ENCODE data around the gene BTNL3. TPM values are rescaled to one million over a fixed set of nuclear protein-coding genes. Genes with fewer than 3 reads are reported as not detected.
"Not testable (repeated sequence)": the region's sequence is repeated elsewhere in the genome, so short reads cannot be mapped to it uniquely, and the experiment has no call there.

Gene BTNL3
- total and polyA plus RNA-seq, 4 donors: 6.5 TPM; not detected in 3

- intact Hi-C loops (cut with DNase I); ATAC-seq (ENCODE audit: low FRiP score); H3K4me3 ChIP-seq (ENCODE audit: low read length in 2 of 2); H3K9me3 ChIP-seq (ENCODE audit: control insufficient read depth, low read length); H3K36me3 ChIP-seq (ENCODE audit: control insufficient read depth in 1 of 2, insufficient read depth in 2 of 2, low read length in 1 of 2); H3K27me3 ChIP-seq (ENCODE audit: control insufficient read depth in 1 of 2, insufficient read depth in 2 of 2, low read length in 1 of 2); H3K27ac ChIP-seq (ENCODE audit: low read depth in 1 of 2, low read length in 2 of 2); DNase-seq; H3K4me1 ChIP-seq (ENCODE audit: control insufficient read depth in 1 of 2, insufficient read depth in 2 of 2, low read length in 2 of 2): not testable (repeated sequence)
- WGBS, 2 donors: 89 to 90% methylated on average over 4 of the region's 4 CpGs
Observed at GRCh38 chr5:181010018-181010417, 21.4 kb downstream of the BTNL3 start.

DNA sequence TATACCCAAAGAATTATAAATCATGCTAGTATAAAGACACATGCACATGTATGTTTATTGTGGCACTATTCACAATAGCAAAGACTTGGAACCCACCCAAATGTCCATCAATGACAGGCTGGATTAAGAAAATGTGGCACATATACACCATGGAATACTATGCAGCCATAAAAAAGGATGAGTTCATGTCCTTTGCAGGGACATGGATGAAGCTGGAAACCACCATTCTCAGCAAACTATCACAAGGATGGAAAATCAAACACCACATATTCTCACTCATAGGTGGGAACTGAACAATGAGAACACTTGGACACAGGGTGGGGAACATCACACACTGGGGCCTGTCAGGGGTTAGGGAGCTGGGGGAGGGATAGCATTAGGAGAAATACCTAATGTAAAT lies 26.0 kb downstream of the BTNL3 start:
- H3K27ac ChIP-seq (ENCODE audit: low read depth in 1 of 2, low read length in 2 of 2); H3K27me3 ChIP-seq (ENCODE audit: control insufficient read depth in 1 of 2, insufficient read depth in 2 of 2, low read length in 1 of 2); H3K4me1 ChIP-seq (ENCODE audit: control insufficient read depth in 1 of 2, insufficient read depth in 2 of 2, low read length in 2 of 2); DNase-seq; H3K9me3 ChIP-seq (ENCODE audit: control insufficient read depth, low read length); ATAC-seq (ENCODE audit: low FRiP score); intact Hi-C loops (cut with DNase I); H3K4me3 ChIP-seq (ENCODE audit: low read length in 2 of 2); H3K36me3 ChIP-seq (ENCODE audit: control insufficient read depth in 1 of 2, insufficient read depth in 2 of 2, low read length in 1 of 2): not testable (repeated sequence)

GRCh38 chr5:181017448-181017847 lies 28.8 kb downstream of the BTNL3 start:
- H3K27ac ChIP-seq (ENCODE audit: low read depth in 1 of 2, low read length in 2 of 2); H3K36me3 ChIP-seq (ENCODE audit: control insufficient read depth in 1 of 2, insufficient read depth in 2 of 2, low read length in 1 of 2); intact Hi-C loops (cut with DNase I); H3K4me1 ChIP-seq (ENCODE audit: control insufficient read depth in 1 of 2, insufficient read depth in 2 of 2, low read length in 2 of 2); H3K4me3 ChIP-seq (ENCODE audit: low read length in 2 of 2); ATAC-seq (ENCODE audit: low FRiP score); H3K27me3 ChIP-seq (ENCODE audit: control insufficient read depth in 1 of 2, insufficient read depth in 2 of 2, low read length in 1 of 2); H3K9me3 ChIP-seq (ENCODE audit: control insufficient read depth, low read length); DNase-seq: not testable (repeated sequence)
- 86% methylated on average over 3 of the region's 3 CpGs for WGBS, 2 donors

DNA sequence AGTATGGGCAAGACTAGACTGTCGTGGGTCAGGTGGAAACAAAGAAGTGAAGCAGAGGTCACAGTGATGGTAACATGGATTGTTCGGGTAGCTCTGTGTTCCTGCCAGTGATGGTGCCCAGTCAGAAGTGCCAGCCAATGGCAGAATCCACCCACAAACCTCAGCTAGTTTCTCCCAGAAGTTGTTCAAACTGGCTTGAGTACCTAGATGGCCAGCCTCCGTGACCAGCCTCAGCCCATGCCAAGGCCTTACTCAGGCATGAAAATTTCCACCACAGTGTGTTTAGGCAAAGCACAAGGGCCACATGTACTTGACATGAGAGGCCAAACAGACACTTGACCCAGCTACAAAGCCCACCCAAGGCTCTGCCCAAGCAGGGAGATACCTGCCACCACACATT lies 32.0 kb downstream of the BTNL3 start:
- H3K4me1 ChIP-seq (ENCODE audit: control insufficient read depth in 1 of 2, insufficient read depth in 2 of 2, low read length in 2 of 2): no peaks in the 10 kb centered on the region
- H3K4me3 ChIP-seq (ENCODE audit: low read length in 2 of 2): no peak overlapping the region
- H3K36me3 ChIP-seq (ENCODE audit: control insufficient read depth in 1 of 2, insufficient read depth in 2 of 2, low read length in 1 of 2): no peaks in the 10 kb centered on the region
- H3K9me3 ChIP-seq (ENCODE audit: control insufficient read depth, low read length): peaks cover 15% of the 10 kb centered on the region
- ATAC-seq (ENCODE audit: low FRiP score) (no peak), DNase-seq (no peak)
- H3K27ac ChIP-seq (ENCODE audit: low read depth in 1 of 2, low read length in 2 of 2): no peak overlapping the region
- no peaks in the 10 kb centered on the region for H3K27me3 ChIP-seq (ENCODE audit: control insufficient read depth in 1 of 2, insufficient read depth in 2 of 2, low read length in 1 of 2)
- intact Hi-C loops (cut with DNase I): no loop called here
- WGBS, 2 donors: 77 to 84% methylated on average over 3 of the region's 3 CpGs

GRCh38 chr5:181024245-181025064 lies 35.8 kb downstream of the BTNL3 start:
- WGBS, 2 donors: 41 to 57% methylated on average over 1 of the region's 1 CpG
- Histone ChIP-seq H3K4me1 (ENCODE audit: control insufficient read depth in 1 of 2, insufficient read depth in 2 of 2, low read length in 2 of 2) (no peaks in the 10 kb centered on the region), H3K27me3 (ENCODE audit: control insufficient read depth in 1 of 2, insufficient read depth in 2 of 2, low read length in 1 of 2) (peaks cover 0 to 2% of the 10 kb centered on the region in 2 donors), H3K9me3 (ENCODE audit: control insufficient read depth, low read length) (peaks cover 18% of the 10 kb centered on the region), H3K27ac (ENCODE audit: low read depth in 1 of 2, low read length in 2 of 2) (no peak overlapping the region), H3K4me3 (ENCODE audit: low read length in 2 of 2) (no peak overlapping the region), H3K36me3 (ENCODE audit: control insufficient read depth in 1 of 2, insufficient read depth in 2 of 2, low read length in 1 of 2) (no peaks in the 10 kb centered on the region)
- DNase-seq (peak in 1 of 2 donors; percentile 37), ATAC-seq (ENCODE audit: low FRiP score) (peak; percentile 29)
- intact Hi-C loops (cut with DNase I): no loop called here

GRCh38 chr5:181027452-181028031 lies 38.9 kb downstream of the BTNL3 start:
- Histone ChIP-seq H3K27ac (ENCODE audit: low read depth in 1 of 2, low read length in 2 of 2) (no peak overlapping the region), H3K9me3 (ENCODE audit: control insufficient read depth, low read length) (peaks cover 12% of the 10 kb centered on the region), H3K27me3 (ENCODE audit: control insufficient read depth in 1 of 2, insufficient read depth in 2 of 2, low read length in 1 of 2) (peaks cover 0 to 2% of the 10 kb centered on the region in 2 donors), H3K36me3 (ENCODE audit: control insufficient read depth in 1 of 2, insufficient read depth in 2 of 2, low read length in 1 of 2) (no peaks in the 10 kb centered on the region), H3K4me3 (ENCODE audit: low read length in 2 of 2) (no peak overlapping the region), H3K4me1 (ENCODE audit: control insufficient read depth in 1 of 2, insufficient read depth in 2 of 2, low read length in 2 of 2) (no peaks in the 10 kb centered on the region)
- ATAC-seq (ENCODE audit: low FRiP score) (no peak), DNase-seq (peak in 1 of 2 donors; percentile 44)
- whole genome bisulfite sequencing, 2 donors: 83 to 86% methylated on average over 11 of the region's 11 CpGs
- intact Hi-C loops (cut with DNase I): no loop called here

DNA sequence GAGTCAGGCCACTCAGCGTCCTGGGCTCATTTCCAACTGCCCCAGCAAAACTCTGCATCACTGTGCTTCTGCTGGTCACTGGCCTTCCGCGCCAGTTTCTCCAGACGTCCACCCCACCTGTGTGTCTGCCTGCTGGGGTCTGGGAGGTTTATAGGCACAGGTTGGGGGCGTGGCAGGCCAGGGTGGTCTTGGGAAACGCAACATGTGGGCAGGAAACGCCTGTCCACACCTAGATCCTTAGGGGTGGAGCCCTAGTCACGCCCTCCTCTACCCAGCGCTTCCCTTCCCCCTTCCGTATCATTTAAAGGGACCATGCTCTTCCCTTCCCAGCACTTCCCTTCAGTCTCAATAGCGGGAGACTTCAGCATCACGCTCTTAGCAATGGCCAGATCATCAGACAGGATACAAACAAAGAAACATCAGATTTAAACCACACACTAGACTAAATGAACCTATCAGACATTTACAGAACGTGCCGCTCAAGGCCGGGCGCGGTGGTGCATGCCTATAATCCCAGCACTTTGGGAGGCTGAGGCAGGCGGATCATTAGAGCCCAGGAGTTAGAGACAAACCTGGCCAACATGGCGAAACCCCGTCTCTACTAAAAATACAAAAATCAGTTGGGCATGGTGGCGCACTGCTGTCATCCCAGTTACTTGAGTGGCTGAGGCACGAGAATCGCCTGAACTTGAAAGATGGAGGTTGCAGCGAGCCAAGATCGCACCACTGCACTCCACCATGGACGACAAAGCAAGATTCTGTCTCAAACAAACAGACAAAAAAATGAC lies 39.6 kb downstream of the BTNL3 start:
- ATAC-seq (ENCODE audit: low FRiP score) (no peak), DNase-seq (no peak)

DNA sequence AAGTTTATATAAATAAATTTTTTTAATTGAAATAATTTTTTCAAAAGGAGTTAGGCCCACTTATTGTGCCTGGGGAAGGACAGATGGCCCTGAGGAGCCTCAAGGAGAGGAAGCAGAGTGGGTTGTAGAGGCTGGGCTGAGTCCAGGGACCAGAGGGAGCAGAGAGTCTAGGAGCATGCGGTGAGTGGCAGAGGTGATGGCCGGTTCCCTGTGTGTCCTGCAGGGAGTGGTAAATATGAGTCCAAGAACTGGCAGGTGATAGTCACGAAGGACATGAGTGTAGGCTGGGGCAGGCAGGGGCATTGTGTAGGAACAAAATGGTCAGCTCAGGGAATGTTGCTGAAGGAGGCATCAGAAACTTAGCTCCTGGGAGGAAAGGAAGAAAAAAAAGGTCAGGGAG lies 43.1 kb downstream of the BTNL3 start:
- Histone ChIP-seq H3K9me3 (ENCODE audit: control insufficient read depth, low read length) (peaks cover 3% of the 10 kb centered on the region), H3K4me1 (ENCODE audit: control insufficient read depth in 1 of 2, insufficient read depth in 2 of 2, low read length in 2 of 2) (no peaks in the 10 kb centered on the region), H3K36me3 (ENCODE audit: control insufficient read depth in 1 of 2, insufficient read depth in 2 of 2, low read length in 1 of 2) (no peaks in the 10 kb centered on the region), H3K27me3 (ENCODE audit: control insufficient read depth in 1 of 2, insufficient read depth in 2 of 2, low read length in 1 of 2) (peaks cover 0 to 2% of the 10 kb centered on the region in 2 donors), H3K4me3 (ENCODE audit: low read length in 2 of 2) (no peak overlapping the region), H3K27ac (ENCODE audit: low read depth in 1 of 2, low read length in 2 of 2) (no peak overlapping the region)
- no peak for DNase-seq
- no peak for ATAC-seq (ENCODE audit: low FRiP score)
- intact Hi-C loops (cut with DNase I): no loop called here
- WGBS, 2 donors: 85 to 92% methylated on average over 3 of the region's 3 CpGs

More for the DNA sequence above, 39.6 kb downstream of the BTNL3 start:
- no peaks in the 10 kb centered on the region for H3K36me3 ChIP-seq (ENCODE audit: control insufficient read depth in 1 of 2, insufficient read depth in 2 of 2, low read length in 1 of 2)
- H3K27ac ChIP-seq (ENCODE audit: low read depth in 1 of 2, low read length in 2 of 2): no peak overlapping the region
- peaks cover 0 to 2% of the 10 kb centered on the region in 2 donors for H3K27me3 ChIP-seq (ENCODE audit: control insufficient read depth in 1 of 2, insufficient read depth in 2 of 2, low read length in 1 of 2)
- 74 to 79% methylated on average over 26 of the region's 26 CpGs for WGBS, 2 donors
- intact Hi-C loops (cut with DNase I): no loop called here
- H3K4me1 ChIP-seq (ENCODE audit: control insufficient read depth in 1 of 2, insufficient read depth in 2 of 2, low read length in 2 of 2): no peaks in the 10 kb centered on the region
- H3K4me3 ChIP-seq (ENCODE audit: low read length in 2 of 2): no peak overlapping the region
- peaks cover 12% of the 10 kb centered on the region for H3K9me3 ChIP-seq (ENCODE audit: control insufficient read depth, low read length)
